SK-MEL-5 (cell line): ENCODE results near the gene EPHA3. TPM values are rescaled to one million over a fixed set of nuclear protein-coding genes. Genes with fewer than 3 reads are reported as not detected.
A peak's percentile ranks its signal among the peaks of the same experiment; 100 is the strongest.

Experiments
- DNase-seq: peaks from one replicate; pipeline ENCODE4 v3.0.0-alpha.2; 2016; ENCODE audit warnings: low read depth, low spot score
- in situ Hi-C: cut with HindIII; loops from 2 replicates; pipeline ENCODE4 v1.10.0; 2016; ENCODE audit warnings: low sequenced_read_pairs, high pct_unique_total_duplicates, low pct_unique_long_range_greater_than_20kb
- total RNA-seq: library from RNA; depleted of rRNA; stranded (reverse); fragments of >200 nt; shearing (Covaris generic); gene quantifications from 2 replicates; pipeline ENCODE4 v1.2.3, GENCODE V29; 2014

Gene EPHA3
- total RNA-seq, 1 experiment from 2014 or later = 40.8 TPM

DNA sequence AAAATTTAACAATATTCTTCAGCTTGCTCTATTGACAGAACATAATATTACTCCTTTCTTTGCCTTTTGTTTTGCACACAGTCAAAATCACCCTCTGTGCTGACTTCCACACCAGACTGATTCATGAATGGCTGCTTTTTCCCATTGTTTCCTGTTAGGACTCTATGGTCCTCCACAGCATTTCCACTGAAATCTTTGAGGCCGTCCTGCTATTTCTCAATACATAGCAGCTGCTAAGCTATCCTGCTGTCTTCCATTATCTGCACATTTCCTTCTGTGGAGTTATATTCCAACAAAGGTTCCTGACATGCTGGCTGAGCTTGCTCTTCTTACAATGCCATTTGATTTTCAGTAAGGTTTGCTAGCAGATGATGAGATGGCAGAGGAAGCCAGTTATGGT, 153.3 kb downstream of the EPHA3 start:
- DNase-seq = peak; percentile 52
- in situ Hi-C loops = no loop called here

DNA sequence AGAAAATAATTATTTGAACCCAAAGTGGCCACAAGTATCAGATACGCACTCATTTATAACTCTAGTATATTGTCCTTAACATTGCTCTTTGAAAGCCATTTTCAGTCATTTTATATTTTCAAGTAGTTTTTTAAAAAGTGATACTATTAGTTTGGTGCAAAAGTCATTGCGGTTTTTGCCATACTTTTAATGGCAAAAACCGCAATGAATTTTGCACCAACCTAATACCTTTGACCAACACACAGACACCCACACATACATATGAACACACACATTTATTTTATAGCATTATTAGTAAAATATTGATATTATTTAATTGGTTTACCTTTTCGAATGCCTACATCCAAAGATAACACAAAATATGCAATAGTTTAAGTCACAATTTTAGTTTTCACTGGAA, 154.3 kb downstream of the EPHA3 start:
- no peak for DNase-seq
- in situ Hi-C loops = no loop called here

DNA sequence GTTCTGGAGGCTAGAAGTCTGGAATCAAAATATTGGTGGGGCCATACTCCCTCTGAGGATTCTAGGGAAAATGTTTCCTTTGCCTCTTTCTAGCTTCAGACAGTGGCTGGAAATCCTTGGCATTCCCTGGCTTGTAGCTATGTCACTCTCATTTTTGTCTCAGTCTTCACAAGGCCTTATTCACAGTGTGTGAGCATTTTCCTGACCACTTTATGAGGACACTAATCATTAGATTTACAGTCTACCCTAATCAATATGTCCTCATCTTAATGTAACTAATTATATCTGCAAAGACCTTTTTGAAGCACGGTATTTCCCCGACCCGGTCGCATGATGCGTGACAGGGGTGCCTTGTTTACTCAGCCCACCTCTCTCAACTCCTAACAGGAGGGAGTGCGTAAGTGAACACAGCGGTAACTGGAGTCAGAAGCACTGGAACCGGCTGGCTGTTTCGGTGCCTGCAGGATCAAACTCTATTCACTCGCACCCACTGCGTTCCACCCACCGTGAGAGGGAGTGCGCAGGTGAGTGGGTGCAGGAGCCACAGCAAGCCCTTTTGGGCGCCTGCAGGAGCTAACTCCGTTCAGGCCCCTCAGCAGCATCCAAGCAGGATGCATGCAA, 155.0 kb downstream of the EPHA3 start:
- DNase-seq = no peak
- in situ Hi-C loops = no loop called here

DNA sequence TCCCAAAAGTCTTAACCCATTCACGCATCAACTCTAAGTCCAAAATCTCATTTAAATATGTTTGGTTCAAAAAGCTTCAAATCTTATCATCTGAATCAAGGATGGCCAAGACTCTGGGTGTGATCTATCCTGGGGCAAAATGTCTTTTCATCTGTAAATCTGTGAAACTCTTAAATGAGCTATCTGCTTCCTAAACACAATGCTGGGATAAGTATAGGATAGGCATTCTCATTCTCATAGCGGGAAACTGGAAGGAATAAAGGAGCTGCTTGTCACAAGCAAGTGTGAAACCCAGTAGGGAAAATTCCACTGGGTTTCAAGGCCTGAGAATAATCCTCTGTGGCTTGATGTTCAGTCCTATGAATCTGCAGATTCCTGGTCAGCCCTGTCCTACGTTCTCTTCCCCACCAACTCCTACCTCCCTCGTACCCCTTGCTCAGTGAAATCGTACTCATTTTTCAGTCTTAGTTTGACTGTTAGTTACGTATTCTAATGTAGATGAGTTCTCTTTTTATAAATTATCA, 156.7 kb downstream of the EPHA3 start:
- DNase-seq = peak; percentile 61
- in situ Hi-C loops = no loop called here

DNA sequence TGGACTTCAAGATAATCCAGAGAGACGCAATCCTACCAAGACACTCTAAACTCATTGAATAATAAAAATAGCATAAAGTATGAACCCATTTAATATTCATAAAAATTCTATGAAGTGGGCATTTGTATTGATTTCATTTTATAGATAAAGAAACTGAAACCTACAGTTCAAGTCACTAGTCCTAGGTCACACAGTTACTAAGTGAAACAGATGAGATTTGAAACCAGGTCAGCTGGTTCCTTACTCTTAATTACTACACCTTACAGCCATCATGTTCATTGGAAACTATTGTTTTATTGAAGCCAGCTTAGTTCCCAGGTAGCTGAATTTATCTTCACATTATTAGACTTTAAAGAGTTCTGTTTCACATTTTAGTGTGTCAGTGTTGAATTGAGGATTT, 158.7 kb downstream of the EPHA3 start:
- in situ Hi-C loops = no loop called here

DNA sequence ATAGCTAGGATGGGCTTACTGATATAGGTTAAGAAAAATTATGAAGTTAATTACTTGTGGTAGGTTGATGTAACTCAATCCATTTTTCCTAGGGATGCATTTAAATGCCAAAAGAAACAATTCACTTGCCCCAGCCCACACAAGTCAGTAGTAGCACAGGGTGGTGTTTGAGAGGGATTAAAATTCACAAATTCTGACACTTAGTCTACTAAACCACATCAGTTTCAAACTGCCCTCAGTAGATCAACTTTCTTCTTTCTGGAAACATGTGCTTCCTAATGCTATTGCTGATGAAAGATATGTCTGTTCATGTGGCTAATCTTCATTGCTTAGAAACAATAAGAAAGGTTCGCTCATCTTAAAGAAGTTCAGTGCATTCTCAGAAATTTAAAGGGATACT, 160.6 kb downstream of the EPHA3 start:
- peak; percentile 40 for DNase-seq
- in situ Hi-C loops = no loop called here

More for the DNA sequence above, 158.7 kb downstream of the EPHA3 start:
- DNase-seq = peak; percentile 40

DNA sequence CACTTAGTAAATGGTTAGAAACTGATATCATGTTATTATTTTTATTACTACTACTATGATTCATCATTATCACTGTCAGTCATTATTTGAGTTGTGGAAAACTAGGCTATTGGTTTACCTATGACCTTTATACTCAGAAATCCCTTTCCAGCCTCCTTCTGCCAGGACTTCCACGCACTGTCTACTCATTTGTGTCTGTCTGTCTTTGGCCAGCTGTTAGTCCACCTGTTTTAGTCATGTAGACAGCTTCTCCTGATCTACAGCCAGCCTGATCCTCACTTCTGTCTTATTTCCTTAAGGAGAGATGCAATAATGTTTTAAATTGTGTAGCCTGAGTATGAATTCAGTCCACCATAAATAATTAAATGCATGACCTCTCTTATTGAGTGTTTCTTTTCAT, 162.8 kb downstream of the EPHA3 start:
- in situ Hi-C loops = no loop called here
- no peak for DNase-seq

DNA sequence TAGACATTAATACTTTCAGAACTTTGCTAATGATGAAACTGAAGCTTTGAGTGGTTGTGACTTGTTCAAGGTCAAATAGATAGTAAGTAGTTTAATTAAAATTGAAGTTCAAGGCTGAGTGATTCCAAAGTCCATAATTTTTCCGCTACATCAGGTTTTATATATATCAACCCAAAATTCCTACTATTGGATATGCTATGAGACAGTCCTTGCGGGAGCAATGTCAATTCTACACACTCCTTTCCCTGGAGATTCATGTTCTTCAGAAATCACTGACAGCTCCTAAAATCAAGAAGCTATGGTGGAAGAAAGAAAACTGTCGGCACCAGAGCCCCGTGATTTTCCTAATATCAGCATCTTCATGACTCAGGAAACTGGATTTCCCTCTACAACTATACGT, 167.6 kb downstream of the EPHA3 start:
- DNase-seq = no peak
- in situ Hi-C loops = no loop called here

DNA sequence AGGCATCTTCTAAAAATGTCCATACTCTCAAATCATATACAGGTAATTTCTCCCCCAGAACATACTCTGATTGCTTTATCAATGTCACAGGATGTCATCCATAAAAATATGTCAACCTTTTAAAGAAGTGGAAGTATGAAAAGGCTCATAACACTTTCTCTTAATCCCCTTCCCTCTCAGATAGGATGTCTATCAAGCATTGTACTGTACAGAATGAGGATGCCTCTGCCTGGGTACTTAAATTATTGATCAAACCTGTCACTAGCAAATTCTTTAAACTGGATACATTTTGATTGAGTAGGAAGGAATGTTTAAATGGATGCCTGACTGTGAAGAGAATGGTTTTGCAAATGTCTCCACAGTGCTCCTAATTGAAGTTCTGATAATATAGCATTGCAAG, 168.7 kb downstream of the EPHA3 start:
- in situ Hi-C loops = no loop called here
- no peak for DNase-seq

DNA sequence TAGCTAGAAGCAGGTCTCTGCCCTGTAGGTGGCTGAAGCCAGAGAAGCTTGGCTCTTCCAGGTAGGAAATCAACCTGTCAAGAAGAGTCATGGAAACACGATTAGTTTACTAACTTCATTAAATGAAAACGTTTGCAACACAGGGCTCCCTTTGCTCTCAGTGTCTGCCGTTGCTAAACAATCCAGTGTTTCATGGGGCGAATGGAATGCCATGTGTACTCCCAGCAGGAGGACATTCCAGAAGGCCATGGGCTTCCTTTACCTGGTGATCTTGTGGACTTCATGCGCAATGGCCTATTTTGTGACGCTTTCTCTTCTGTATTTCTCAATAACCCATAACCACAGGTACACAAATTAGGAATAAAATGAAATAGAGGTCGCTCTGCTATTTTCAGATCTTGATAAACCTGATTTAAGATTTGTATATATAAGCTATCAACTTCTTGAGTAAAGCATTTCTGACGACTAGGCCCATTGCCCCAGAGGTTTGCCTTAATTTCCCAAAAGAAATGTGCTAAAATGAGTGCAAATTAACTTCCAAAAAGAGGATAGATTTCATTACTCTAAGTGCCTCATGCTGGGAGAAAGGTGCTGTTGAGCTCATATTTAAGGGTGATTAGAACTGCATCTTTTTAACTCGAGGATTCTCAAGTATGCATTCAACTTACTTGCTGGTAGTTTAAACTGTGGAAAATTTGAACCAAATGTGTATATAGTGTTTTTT, 171.0 kb downstream of the EPHA3 start:
- peak; percentile 76 for DNase-seq
- in situ Hi-C loops = no loop called here

DNA sequence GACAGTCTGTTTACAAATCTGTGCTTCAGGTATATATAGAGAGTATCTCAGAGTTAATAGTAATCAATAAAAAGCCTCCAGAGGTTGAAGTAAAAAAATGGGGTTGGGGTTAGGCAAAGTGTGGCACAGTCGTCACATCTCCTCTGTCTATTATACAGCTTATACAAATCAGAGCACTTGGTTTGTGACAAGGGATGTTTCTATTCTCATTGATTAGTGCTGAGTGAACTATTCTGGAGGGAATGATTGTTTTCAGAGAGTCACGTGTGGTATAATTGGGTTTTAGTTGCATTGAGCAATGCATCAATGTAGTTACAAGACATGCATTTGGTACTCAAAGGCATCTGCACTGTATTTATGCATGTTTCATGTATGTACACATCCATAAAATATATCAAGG, 172.9 kb downstream of the EPHA3 start:
- no peak for DNase-seq
- in situ Hi-C loops = no loop called here

DNA sequence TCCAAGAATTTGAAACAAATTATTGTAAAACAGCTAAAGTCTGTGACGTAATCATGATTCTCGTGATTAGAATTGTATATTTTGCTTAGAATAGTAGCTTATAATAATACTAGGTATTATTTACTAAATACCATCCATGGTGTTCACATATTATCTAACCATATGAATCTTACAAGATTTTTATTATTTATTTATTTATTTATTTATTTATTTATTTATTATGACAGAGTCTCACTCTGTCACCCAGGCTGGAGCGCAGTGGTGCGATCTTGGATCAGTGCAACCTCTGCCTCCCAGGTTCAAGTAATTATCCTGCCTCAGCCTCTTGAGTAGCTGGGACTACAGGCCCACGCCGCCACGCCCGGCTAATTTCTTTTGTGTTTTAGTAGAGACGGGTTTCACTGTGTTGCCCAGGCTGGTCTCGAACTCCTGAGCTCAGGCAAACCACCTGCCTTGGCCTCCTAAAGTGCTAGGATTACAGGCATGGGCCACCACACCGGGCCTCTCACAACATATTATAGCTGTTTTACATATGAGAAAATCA, 173.5 kb downstream of the EPHA3 start:
- in situ Hi-C loops = no loop called here
- DNase-seq = no peak

DNA sequence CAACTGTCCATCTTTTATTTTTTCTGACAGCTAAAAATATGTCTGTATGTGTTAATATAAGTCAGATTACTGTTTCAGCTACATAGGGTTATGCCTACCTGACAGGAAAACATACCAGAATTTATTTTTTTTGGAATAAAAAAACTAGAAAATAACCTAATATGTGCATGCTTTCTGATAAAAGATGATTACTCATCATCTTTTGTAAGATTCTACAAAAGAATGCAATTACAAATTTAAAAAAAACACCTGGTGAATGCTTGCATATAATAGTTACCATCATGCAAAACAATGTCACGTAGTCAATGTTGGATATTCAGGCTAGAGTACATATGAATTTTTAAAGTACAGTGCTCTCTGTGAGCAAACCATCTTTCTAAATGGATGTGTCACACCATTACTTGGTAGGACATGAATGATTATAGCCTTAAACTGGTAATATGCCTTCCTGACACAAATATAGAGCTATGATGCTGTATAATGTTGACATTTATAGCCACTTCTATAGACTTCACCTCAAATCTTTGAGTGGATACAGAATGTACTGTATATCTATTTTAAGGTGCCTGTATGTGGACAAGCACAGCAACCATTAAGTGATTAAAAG, 180.6 kb downstream of the EPHA3 start:
- in situ Hi-C loops = no loop called here
- DNase-seq = no peak

DNA sequence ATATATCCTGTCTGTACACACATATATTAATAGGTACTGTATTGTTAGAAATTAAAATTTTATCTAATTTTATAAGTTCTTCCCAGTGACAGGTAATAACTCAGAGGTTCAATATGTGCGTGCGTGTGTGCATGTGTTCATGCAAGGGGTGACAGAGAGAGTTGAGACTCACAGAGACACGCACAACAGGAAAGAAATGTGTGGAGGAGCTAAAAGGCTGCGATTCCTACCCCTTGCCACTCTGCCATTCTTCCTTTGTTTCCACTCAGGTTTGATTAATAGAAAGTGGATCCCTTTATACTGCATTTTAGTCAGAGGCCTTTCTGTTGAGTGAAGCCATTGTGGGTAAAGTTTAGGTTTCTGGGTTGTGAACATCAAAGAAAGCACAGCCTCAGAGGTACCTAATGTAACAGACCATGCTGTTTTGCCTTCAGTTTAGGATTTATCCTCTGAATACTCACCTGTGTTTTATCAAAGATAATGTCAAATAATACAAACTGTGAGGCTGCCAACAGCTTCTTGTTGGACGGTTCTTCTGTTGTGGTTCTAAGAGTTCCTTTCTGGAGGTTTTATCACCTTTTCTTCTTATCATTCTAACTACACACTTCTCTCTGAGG, 182.3 kb downstream of the EPHA3 start:
- in situ Hi-C loops = no loop called here
- DNase-seq = no peak

DNA sequence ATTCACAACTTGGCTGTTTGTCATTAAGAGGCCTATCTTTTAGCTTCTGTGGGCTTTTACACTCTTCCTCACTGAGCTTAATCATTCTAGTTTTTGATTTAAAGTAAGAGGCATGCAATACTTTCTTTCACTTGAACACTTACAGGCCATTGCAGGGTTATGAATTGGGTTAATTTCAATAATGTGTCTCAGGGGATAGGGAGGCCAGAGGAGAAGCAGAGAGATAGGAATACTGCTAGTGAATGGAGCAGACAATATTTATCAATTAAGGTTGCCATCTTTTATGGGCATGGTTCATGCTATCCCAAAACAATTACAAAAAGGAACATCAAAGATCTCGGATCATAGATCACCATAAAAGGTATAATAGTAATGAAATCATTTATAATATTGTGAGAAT, 189.8 kb downstream of the EPHA3 start:
- in situ Hi-C loops = no loop called here
- DNase-seq = no peak

DNA sequence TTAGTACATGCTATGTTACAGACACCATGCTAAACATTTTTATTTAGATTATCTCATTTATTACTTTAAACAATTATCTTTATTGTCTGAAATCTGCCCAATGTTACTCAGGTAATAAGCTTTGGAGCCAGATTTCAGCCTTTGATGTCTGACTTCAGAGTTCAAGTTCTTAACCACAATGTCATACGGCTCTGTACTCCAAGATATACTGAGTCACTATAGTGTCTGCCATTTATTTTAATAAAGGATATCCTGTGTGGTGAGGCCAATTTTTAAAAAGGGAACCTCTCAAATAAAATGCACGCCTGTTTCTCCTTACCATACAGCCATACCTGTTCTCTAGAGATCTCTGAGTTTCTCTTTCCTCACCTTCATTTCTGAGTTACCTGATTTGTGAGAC, 193.1 kb downstream of the EPHA3 start:
- in situ Hi-C loops = no loop called here

DNA sequence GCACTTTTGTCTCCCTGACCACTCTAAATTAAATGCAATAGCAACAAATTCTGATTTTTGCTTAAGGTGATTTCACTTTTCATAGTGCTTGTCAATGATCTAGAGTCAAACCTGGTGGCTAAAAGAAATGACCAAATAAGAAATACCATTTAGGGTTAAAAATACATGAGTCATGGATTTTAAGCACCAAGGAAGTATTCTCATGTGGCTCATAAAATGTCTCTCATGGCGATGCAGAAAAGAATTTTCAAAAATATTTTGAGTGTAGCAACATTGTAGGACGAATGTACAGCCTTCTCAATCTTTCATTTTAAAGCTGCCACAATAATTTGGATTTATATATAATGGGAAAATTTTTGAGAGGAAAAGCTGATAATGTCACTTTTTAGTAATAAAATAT, 193.6 kb downstream of the EPHA3 start:
- in situ Hi-C loops = no loop called here
- DNase-seq = no peak

More for the DNA sequence above, 193.1 kb downstream of the EPHA3 start:
- DNase-seq = no peak

DNA sequence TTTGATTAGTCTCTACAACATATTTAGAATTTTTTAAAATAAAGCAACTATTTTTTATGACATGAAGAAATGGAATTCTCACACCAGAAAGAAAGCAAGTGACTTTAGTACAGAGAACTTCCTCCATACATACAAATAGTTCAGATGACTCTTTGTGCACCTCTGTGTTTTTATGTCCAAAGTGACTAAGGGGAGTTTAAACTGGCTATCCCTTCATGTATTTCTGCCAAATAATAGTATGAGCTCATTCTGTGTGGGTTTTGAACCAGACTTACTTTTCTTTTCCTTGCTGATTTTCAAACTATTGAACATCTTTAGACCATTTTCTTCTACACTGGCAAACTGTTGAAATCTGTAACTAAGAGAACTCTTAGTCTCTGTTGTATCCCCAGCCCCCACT, 196.3 kb downstream of the EPHA3 start:
- no peak for DNase-seq
- in situ Hi-C loops = no loop called here
